Neural cell (in vitro differentiated cells): ENCODE data around the gene A1CF. TPM values are rescaled to one million over a fixed set of nuclear protein-coding genes. Genes with fewer than 3 reads are reported as not detected.

Source experiments
- H2AFZ ChIP-seq: fragments of 200-600, 300-800 bp; sonication (generic), shearing (Covaris generic); 2 replicates; pipeline ENCODE4 v1.6.0; 2014; ENCODE audit warnings: low read depth, mild to moderate bottlenecking, antibody characterized with exemption, low read length, moderate library complexity
- H3F3A ChIP-seq: fragments of 200-600 bp; shearing (Covaris generic); 2 replicates; pipeline ENCODE4 v1.6.1; 2016; ENCODE audit warnings: mild to moderate bottlenecking, moderate library complexity, mixed read lengths, antibody characterized with exemption, low read length; ENCODE audit not compliant: insufficient read depth, poor library complexity, severe bottlenecking
- H3K27ac ChIP-seq: fragments of 200-600, 300-800 bp; sonication (generic), shearing (Covaris generic); 2 replicates; pipeline ENCODE4 v1.5.1; 2014; ENCODE audit warnings: mild to moderate bottlenecking, low read length, moderate library complexity
- H3K27me3 ChIP-seq: fragments of 300-800, 200-600 bp; sonication (generic), shearing (Covaris generic); 2 replicates; pipeline ENCODE4 v1.6.0; 2014; ENCODE audit warnings: mild to moderate bottlenecking, low read depth, low read length, moderate library complexity; ENCODE audit not compliant: insufficient read depth
- H3K36me3 ChIP-seq: fragments of 300-800, 200-600 bp; sonication (generic), shearing (Covaris generic); 2 replicates; pipeline ENCODE4 v1.5.1; 2014; ENCODE audit warnings: mild to moderate bottlenecking, antibody characterized with exemption, low read length, moderate library complexity; ENCODE audit not compliant: insufficient read depth
- H3K4me2 ChIP-seq: fragments of 300-800, 200-600 bp; sonication (generic), shearing (Covaris generic); 2 replicates; pipeline ENCODE4 v1.6.0; 2014; ENCODE audit warnings: mild to moderate bottlenecking, low read length
- H3K4me3 ChIP-seq: fragments of 300-800, 200-600 bp; sonication (generic), shearing (Covaris generic); 2 replicates; pipeline ENCODE4 v1.5.1; 2014; ENCODE audit warnings: mild to moderate bottlenecking, low read length, moderate library complexity
- H3K79me2 ChIP-seq: fragments of 200-600 bp; shearing (Covaris generic); replicated peaks from 2 replicates; pipeline ENCODE4 v1.6.0; 2014; ENCODE audit warnings: mild to moderate bottlenecking, low read length, moderate library complexity; ENCODE audit not compliant: insufficient read depth
- H3K9ac ChIP-seq: fragments of 300-800, 200-600 bp; sonication (generic), shearing (Covaris generic); 2 replicates; pipeline ENCODE4 v1.6.1; 2016; ENCODE audit warnings: mild to moderate bottlenecking, low read length, mixed read lengths
- H3K9me2 ChIP-seq: fragments of 200-600 bp; shearing (Covaris generic); 2 replicates; pipeline ENCODE4 v1.6.1; 2016; ENCODE audit warnings: mild to moderate bottlenecking, low read length, mixed read lengths; ENCODE audit not compliant: insufficient read depth
- H3K9me3 ChIP-seq: fragments of 200-600, 300-800 bp; sonication (generic), shearing (Covaris generic); 2 replicates; pipeline ENCODE4 v1.6.1; 2016; ENCODE audit warnings: mild to moderate bottlenecking, mixed run types, low read length, moderate library complexity, mixed read lengths
- H4K20me1 ChIP-seq: fragments of 200-600 bp; shearing (Covaris generic); 2 replicates; pipeline ENCODE4 v1.6.1; 2016; ENCODE audit warnings: mild to moderate bottlenecking, mixed run types; ENCODE audit not compliant: insufficient read depth
- EP300 ChIP-seq: fragments of 450-650 bp; conservative IDR thresholded peaks from 2 replicates; pipeline ENCODE4 v1.6.1; 2014; ENCODE audit warnings: antibody characterized with exemption, mild to moderate bottlenecking, moderate library complexity; ENCODE audit not compliant: poor library complexity, severe bottlenecking
- EZH2 ChIP-seq: fragments of 200-600, 300-800 bp; shearing (Covaris generic), sonication (generic); IDR thresholded peaks from 2 replicates; pipeline ENCODE4 v1.6.1; 2014; ENCODE audit warnings: antibody characterized with exemption, low read length, borderline replicate concordance, mild to moderate bottlenecking; ENCODE audit not compliant: insufficient read depth, poor library complexity, severe bottlenecking
- MXI1 ChIP-seq: fragments of 450-650 bp; conservative IDR thresholded peaks from 2 replicates; pipeline ENCODE4 v1.6.1; 2014; ENCODE audit warnings: antibody characterized with exemption, mild to moderate bottlenecking; ENCODE audit not compliant: poor library complexity, severe bottlenecking
- POLR2AphosphoS5 ChIP-seq: IDR thresholded peaks from 2 replicates; pipeline ENCODE4 v1.6.1; 2012
- RAD21 ChIP-seq: fragments of 450-650 bp; conservative IDR thresholded peaks from 2 replicates; pipeline ENCODE4 v1.6.1; 2014; ENCODE audit warnings: antibody characterized with exemption, mild to moderate bottlenecking, moderate library complexity
- REST ChIP-seq: IDR thresholded peaks from 2 replicates; pipeline ENCODE4 v1.6.1; 2012; ENCODE audit warnings: borderline replicate concordance
- SMC3 ChIP-seq: fragments of 450-650 bp; conservative IDR thresholded peaks from 2 replicates; pipeline ENCODE4 v1.6.1; 2014; ENCODE audit warnings: antibody characterized with exemption, mild to moderate bottlenecking, moderate library complexity; ENCODE audit not compliant: poor library complexity
- TAF1 ChIP-seq: IDR thresholded peaks from 2 replicates; pipeline ENCODE4 v1.6.1; 2012; ENCODE audit warnings: low read depth
- polyA minus RNA-seq: library from RNA; depleted of rRNA, polyadenylated mRNA; stranded (reverse); fragments of >200 nt; gene quantifications from 2 replicates; pipeline ENCODE4 v1.2.3, GENCODE V29; 2014
- polyA plus RNA-seq: library from polyadenylated mRNA; depleted of rRNA; stranded (reverse); fragments of >200 nt; gene quantifications from 2 replicates; pipeline ENCODE4 v1.2.3, GENCODE V29; 2014
- TF ChIP-seq, protein P1 (sequence below): fragments of 450-650 bp; IDR thresholded peaks from 2 replicates; pipeline ENCODE4 v1.5.1; 2014; ENCODE audit warnings: antibody characterized with exemption, mild to moderate bottlenecking, moderate library complexity; ENCODE audit not compliant: poor library complexity, severe bottlenecking

A1CF gene, protein sequence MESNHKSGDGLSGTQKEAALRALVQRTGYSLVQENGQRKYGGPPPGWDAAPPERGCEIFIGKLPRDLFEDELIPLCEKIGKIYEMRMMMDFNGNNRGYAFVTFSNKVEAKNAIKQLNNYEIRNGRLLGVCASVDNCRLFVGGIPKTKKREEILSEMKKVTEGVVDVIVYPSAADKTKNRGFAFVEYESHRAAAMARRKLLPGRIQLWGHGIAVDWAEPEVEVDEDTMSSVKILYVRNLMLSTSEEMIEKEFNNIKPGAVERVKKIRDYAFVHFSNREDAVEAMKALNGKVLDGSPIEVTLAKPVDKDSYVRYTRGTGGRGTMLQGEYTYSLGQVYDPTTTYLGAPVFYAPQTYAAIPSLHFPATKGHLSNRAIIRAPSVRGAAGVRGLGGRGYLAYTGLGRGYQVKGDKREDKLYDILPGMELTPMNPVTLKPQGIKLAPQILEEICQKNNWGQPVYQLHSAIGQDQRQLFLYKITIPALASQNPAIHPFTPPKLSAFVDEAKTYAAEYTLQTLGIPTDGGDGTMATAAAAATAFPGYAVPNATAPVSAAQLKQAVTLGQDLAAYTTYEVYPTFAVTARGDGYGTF
- polyA plus RNA-seq (not detected in 2 replicates), polyA minus RNA-seq (not detected in 2 replicates)

DNA sequence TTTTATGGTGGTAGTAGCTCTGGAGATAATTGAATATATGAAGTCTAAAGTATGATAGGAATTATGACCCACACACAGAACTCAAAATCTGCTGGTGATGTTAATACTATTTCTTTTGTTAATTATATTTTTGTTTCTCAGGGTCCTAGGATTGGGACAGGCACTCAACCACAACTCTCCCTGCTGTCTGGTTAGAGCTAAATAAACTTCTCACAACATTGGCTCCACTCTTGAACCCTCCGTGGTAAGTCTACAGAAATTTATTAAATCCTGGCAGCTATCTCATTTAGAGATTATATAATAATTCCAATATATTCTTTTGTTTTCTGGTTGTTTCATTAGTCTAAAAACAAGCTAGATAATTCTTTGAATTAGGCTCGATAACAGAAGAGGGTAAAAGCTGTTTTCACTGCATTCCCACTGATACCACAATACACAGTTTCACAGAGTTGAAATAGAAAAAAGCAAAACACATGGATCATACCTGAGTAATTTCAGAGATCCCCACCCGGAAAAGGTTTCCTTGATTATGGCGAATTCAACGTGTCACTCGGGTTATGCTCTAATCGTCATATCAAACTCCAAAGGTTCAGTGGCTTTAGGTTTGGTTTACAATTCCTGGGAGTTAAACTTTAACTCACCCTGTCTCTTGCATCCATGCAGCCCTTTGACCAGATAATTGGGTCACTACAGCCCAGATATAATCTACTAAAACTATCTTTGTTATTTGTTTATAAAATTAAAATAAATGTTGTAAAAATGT lies at the start of gene A1CF:
A1CF (minus strand) TSS at position 531 of the 763 bp plus-strand sequence. CDS start 25,687 bp downstream, outside the sequence.
- TF ChIP-seq, protein P1, sequence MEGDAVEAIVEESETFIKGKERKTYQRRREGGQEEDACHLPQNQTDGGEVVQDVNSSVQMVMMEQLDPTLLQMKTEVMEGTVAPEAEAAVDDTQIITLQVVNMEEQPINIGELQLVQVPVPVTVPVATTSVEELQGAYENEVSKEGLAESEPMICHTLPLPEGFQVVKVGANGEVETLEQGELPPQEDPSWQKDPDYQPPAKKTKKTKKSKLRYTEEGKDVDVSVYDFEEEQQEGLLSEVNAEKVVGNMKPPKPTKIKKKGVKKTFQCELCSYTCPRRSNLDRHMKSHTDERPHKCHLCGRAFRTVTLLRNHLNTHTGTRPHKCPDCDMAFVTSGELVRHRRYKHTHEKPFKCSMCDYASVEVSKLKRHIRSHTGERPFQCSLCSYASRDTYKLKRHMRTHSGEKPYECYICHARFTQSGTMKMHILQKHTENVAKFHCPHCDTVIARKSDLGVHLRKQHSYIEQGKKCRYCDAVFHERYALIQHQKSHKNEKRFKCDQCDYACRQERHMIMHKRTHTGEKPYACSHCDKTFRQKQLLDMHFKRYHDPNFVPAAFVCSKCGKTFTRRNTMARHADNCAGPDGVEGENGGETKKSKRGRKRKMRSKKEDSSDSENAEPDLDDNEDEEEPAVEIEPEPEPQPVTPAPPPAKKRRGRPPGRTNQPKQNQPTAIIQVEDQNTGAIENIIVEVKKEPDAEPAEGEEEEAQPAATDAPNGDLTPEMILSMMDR = no peak
- TF ChIP-seq SMC3 (no peak), EP300 (no peak), TAF1 (no peak), POLR2AphosphoS5 (no peak), EZH2 (no peak), MXI1 (no peak), RAD21 (no peak)
- Histone ChIP-seq H3F3A (no peaks in the 10 kb centered on the region), H3K9ac (no peak within 1 kb of the TSS), H3K27me3 (no peaks in the 10 kb centered on the region), H3K4me3 (no peak within 1 kb of the TSS), H3K9me3 (no peaks in the 10 kb centered on the region), H4K20me1 (no peaks in the 10 kb centered on the region), H3K4me2 (no peak within 1 kb of the TSS), H3K9me2 (no peaks in the 10 kb centered on the region), H3K36me3 (no peaks in the 10 kb centered on the region), H3K27ac (no peak within 1 kb of the TSS), H3K79me2 (no peaks in the 10 kb centered on the region), H2AFZ (no peak within 1 kb of the TSS)

- Histone ChIP-seq H3F3A (no peaks in the 10 kb centered on the region), H3K9me3 (no peaks in the 10 kb centered on the region), H3K36me3 (no peaks in the 10 kb centered on the region), H3K79me2 (no peaks in the 10 kb centered on the region), H3K27me3 (no peaks in the 10 kb centered on the region), H3K9ac (no peak overlapping the region), H3K27ac (no peak overlapping the region), H4K20me1 (no peaks in the 10 kb centered on the region), H2AFZ (no peak overlapping the region), H3K4me2 (no peak overlapping the region), H3K9me2 (no peaks in the 10 kb centered on the region), H3K4me3 (no peak overlapping the region)
- TF ChIP-seq RAD21 (no peak), REST (no peak), EZH2 (no peak), MXI1 (no peak)
- TF ChIP-seq, protein P1 = no peak
Observed at GRCh38 chr10:50931948-50932431, 46.6 kb upstream of the A1CF start.
